OCI-M2 (cell line): ENCODE results near the gene MYBPC1.
A peak's percentile ranks its signal among the peaks of the same experiment; 100 is the strongest.

Experiments used
- DNase-seq: peaks from one replicate; lab custom pipeline; 2025; ENCODE audit not compliant: unreplicated experiment; lab: John Stamatoyannopoulos, UW

The MYBPC1 gene

DNA sequence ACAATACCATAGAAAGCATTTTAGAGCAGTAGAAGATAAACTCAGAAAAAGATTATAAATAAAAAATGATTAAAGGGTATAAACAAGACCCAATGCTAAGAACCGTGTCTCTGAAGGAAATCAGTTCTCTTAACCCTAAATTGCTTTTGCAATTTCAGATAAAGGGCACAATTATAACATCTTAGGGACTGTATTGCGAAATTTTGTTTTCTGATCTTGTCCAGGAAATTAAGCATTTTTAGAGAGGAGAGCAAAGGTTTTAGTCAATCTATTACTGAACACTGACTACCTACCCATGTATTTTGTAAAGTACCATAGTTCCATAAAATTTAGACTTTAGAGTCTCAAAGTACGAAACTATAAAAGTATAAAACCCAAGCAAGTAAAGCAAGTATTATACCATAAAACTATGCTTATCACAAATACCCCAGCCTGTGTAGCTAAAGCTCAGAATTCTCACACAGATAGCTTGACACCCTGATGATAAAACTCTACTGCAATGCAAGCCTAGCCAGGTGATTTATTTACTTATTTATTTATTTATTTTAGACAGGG, 95.8 kb downstream of the MYBPC1 start:
- no peak for DNase-seq

DNA sequence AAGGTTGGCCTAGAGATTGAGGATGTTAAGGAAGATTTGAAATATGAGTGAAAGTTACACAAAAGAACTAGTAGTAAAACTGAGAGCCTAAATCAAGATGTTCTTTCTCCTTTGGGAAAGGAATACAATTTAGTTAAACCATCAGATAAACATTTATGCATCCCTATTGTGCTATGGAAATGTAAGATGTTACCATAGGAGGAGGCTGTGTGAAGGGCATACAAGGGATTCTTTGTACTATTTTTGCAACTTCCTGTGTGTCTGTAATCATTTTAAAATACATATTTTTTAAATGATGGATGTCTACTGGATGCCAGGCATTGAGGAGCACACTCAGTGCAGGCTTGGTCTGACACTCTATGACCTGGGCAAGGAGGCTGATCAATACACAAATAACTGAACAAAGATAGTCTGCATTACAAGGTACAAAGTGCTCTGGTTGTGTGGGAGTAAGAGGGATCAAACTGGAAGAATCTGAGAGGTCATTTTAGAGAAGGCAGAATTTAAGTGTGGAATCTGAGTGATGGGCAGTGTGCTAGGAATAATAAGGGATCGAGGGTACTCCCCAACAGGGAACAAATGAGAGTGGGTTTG, 96.8 kb downstream of the MYBPC1 start:
- no peak for DNase-seq

DNA sequence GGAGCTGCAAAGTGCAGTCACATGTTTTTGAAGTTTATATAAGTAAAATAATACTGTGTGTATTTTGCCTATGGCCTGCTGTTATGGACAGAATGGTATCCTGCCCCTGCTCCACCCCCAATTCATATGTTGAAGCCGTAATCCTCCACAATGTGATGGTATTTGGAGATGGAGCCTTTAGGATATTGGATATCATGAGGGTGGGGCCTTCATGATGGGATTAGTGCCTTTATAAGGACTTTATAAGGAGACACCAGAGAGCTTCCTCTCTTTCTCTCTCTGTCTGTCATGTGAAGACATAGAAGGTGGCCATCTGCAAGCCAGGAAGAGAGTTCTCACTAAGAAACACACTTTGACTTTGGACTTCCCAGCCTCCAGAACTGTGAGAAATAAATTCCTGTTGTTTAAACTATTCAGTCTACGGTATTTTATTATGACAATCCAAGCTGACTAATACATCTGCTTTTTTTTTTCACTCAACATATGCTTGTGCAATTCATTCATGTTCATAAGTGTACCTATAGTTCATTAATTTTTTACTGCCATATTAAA, 99.6 kb downstream of the MYBPC1 start:
- DNase-seq: no peak

DNA sequence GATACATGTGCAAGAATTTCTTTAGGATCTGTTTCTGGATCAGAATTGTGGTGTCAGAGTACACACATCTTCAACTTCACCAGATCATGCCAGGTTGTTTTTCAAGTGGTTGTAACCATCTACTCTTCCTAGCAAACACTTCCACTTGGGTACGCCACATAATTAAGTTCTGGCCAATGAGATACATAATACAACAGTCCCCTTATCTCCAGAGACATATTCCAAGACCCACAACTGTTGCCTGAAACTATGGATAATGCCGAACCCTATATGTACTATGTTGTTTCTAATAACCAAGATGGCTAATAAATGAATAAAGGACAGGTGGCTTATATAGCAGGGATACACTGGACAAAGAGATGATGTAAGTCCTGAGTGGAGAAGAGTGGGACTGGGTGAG, 100.2 kb downstream of the MYBPC1 start:
- no peak for DNase-seq

DNA sequence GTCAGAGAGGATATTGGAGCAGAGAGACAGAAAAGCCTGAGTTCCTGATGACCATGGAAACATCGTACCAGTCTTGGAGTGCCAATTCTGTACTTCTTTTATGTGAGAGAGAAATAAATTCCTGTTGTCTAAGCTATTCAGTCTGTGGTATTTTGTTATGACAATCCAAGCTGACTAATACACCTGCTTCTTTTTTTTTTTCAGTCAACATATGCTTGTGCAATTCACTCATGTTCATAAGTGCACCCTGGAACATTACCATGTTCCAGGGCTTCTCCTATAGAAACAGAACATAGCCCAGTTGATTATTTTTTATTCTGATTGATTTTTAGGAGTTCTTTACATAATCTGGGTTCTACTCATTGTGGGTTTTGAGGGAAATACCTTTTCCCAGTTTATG, 100.9 kb downstream of the MYBPC1 start:
- DNase-seq: no peak

DNA sequence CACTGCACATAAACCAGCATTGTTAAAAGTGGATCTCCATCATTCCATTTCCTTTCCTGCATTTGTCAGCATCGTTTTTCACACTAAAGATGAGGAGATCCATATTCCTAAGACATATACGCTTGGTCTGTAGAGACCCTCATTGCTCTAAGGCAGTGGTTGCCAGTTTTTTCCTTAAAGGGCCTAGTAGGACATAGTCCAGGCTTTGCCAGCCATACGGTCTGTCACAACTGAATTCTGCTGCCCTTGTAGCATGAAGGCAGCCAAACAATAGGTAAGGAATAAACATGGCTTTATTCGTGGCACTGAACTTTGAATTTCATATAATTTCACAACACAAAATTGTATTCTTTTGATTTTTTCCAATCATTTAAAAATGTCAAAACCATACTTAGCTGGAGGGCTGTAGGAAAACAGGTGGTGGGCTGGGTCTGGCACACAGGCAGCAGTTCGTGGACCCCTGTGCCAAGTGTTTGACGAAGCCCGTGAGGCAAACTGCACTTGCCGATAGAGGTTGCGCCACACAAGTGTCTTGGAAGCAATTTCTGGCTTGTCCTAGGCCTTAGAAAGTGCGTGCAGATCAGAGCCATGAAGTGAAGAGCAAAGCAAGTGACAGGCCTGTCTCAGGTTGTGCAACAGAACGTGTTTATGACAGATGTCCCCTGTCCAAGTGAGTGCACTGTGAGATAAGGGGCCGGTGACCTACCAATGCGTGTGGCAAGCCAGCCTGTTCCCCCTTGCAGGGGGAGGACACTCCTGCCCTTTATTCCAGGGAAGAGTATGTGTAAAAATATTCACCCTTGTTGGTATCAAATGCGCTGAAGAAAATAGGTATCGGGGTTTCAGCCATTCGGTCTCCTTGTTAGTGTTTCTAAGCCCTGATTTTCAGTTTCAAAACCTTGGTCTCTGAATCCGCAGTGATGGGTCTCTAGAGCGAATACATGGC, 101.8 kb downstream of the MYBPC1 start:
- peak; percentile 21 for DNase-seq

DNA sequence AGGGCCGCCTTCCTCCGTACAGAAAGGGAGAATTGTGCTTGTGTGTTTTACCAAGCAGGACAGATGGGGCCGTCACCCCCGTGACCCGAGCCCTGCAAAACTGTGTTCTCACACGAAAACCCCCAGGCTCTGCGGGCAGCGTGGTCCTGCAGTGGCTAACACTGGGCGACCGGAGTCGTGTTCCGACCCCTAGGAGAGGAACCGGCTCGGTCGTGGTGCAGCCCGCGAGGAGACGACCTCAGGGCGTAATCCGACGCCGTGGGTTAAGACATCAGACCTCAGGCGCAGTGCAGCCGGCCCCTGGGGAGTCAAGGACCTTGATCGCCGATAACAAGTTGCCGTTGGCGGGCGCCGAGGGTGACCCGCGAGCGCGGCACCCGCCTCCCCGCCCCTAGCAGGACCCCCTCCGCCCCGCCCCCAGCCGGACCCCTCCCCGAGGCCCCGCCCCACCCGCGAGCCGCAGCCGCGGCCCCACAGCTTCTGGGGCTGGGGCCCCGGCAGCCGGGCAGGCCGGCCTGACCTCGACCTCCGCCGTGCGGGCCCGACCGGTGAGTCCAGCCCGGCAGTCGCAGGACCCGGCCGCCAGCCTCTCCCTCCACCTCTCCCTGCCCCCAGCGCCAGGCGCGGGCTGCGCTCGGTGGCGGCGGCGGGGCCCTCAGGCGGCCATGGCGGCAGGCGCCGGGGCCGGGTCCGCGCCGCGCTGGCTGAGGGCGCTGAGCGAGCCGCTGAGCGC, 102.6 kb downstream of the MYBPC1 start, which contains the start of gene CHPT1:
Gene CHPT1, plus strand, starts transcription at position 444 of the 733 bp plus-strand sequence. Its CDS starts 222 bp downstream, at position 666.
- peak; percentile 24 for DNase-seq

DNA sequence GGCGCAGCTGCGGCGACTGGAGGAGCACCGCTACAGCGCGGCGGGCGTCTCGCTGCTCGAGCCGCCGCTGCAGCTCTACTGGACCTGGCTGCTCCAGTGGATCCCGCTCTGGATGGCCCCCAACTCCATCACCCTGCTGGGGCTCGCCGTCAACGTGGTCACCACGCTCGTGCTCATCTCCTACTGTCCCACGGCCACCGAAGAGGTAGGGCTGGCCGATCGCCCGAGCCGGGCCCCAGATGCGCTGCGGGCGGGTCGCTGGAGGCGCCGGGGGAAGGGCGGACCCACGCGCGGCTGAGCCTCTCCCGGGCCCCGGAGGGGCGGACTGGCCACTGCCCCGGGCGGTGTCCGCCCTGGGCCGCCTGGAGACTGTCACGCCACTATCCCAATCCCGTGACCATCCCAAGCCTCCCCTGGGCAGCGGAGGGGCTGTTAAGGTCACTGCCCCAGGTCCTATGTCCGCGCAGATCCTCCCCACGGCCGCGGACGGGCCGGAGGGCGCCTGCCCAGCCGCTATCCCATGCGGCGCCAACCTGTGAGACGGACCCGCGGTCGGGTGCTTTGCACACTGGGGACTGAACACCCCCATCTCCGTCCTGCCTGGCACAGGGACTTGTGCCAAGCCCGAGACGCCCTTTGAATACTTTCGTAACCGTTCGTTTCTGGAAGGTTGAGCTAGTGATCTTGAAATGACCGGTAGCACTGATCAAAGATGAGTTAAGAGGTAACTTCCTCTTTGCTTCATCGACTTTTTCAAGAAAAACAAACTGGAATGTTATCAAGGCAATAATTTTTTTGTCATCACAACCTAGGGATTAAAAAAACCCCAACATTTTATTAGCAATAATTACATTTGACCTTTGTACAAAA, 103.4 kb downstream of the MYBPC1 start:
- DNase-seq: no peak

DNA sequence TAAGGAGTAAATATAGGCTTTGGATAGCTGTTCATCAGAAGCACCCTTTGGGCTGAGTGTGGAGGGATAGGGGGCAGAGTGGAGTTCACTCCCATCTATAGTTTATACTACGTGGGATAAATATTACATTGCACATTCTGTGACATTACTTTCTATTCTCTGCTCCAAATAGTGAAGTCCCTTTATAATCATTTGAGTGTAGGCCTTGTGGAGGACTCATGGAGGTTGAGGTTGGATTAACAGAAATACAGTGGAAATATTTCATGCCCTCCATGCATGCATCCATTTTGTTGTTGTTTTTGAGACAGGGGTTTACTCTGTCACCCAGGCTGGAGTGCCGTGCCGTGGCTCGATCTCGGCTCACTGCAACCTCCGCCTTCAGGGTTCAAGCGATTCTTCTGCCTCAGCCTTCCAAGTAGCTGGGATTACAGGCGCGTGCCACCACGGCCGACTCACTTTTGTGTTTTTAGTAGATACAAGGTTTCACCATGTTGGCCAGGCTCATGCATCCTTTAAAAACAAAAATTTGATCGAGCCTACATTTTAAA, 104.1 kb downstream of the MYBPC1 start:
- no peak for DNase-seq

DNA sequence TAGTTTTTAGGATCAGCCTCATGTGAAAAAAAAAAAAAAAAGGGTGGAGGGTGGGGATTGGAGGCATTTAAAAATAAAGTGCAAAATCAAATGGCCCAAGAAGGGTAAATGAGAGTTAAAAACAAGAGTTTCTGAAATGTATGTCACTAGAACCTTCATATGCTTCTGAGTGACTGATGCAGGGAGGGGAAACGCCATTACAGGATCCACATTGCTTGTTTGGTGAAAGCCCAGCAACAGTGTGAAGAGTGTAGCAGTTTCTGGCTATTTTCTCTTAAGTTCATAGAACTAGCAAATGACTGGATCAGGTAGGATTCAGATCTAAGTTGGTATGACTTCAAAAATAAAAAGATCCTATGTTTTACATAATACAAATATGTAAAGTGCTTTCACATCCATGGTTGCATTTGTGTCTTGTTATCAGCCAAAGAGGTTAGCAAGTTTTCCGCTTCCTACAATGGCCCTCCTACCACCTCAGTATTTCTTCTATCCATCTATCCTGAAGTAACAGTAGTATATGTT, 105.6 kb downstream of the MYBPC1 start:
- DNase-seq: no peak

DNA sequence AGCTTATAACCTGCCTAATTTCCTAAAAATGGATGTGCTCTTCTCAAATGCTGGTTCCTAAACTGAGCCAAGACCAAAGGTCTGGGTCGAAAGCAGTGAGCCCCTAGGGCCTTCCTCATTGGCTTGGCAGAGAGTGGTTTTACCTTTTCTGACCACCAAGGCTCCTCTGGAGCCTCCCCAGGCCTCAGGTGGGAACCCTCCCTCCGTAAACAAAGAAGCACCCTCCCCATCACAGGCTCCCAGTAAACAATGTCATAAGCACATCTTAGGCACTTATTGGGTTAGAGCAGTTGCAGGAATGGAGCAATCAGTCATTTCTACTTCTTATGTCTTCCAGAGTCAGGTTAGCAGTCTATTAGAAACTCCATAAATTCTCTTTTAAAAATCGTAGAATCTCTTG, 108.7 kb downstream of the MYBPC1 start:
- DNase-seq: no peak

DNA sequence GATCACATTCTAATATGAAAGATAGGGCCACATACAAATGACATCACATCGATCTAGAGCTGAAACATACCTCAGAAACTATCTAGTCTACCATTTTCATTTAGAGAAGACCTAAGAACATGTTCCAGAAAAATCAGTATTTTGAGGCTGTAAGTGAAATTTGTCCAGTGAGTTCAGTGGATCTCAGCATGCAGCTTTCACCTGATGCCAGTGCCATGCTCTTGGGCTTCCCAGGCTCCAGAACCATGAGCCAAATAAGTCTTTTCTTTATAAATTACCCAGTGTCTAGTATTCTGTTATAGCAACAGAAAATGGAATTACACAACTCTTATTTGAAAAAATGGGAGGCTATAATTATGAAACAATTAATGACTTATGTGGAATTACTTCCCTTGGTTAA, 111.6 kb downstream of the MYBPC1 start:
- DNase-seq: no peak

DNA sequence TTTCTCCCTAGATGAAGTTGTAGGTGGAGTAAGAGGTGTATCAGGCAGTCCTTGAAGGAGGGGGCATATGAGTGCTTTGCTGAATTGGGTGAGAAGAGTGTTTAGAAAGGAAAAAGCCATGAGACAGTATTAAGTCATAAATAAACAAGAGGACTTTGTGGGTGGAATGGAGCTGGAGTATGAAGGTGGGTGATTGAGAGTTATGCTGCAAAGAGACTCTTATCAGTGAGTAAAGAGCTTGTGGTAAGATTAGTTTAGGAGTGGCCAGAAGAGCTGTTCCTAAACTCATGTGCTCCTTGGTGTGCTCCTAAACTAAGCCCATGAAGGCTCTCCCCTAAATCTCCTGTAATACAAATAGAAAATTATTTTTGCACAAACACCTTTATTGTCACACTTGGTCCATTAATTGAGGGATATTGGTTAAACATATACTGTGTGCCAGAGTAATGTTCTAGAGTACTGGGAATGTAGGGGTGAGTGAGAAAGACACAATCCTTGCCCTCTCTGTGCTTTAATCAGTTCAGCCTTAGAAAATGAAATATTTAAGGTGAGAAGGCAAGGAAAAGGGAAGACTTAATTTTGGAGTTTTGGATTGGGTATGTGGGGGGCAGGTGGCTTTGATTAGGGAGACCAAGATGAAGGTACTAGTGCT, 112.5 kb downstream of the MYBPC1 start:
- no peak for DNase-seq

DNA sequence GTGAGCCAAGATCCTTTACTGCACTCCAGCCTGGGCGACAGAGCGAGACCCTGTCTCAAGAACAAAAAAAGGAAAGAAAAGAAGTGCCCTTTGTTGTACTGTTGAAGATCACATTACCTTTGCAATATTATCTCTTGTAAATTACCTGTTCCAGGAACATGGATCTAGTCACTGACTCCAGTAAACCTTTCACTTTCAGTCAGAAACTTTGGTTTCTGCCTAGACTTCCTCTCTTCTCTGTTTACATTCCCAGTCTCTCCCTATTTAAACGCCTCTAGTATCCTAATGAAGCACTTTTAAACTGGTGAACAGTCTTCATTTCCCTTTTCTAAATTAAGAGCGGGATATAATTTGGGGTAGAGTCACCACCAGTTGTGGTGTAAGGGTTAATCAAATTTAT, 115.5 kb downstream of the MYBPC1 start:
- no peak for DNase-seq

DNA sequence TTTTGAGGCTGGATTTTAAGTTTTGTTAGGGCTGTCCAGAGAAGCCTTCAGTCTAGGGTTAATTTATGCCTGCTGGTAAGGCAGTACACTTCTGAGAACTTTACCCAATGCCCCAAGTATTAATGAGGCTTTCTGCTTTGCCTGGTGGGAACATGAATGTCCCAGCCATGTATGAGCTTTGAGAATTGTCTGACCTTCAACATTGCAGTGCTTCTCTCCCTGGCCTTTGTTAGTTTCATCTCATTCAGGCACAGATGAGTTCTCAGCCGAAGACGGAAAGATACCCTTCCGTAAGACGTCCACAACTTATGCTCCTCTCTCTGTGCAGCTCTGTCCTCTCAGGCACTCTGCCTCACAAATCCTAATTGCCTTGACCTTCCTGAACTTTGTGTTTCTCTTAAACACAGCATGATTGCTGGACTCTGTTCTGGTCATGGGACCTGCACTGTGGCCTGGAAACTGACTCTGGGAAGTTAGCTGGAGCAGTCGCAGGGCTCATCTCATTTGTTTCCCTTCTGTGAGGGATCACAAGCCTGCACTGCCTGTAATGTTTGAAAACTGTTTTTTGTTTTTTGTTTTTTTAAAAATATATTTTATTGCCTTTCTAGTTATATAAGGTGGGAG, 118.4 kb downstream of the MYBPC1 start:
- no peak for DNase-seq

DNA sequence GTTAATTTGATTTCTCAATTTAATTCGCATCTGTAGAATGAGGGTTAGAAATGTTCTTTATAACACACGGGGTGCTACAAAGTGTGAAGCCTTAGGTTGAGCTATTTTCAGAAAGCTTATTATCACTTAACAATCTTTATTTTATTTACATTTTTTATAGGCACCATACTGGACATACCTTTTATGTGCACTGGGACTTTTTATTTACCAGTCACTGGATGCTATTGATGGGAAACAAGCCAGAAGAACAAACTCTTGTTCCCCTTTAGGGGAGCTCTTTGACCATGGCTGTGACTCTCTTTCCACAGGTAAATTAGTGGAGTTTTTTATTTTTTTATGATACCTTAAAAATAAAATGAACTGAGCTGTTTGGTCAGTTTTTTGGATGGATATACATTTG, 119.2 kb downstream of the MYBPC1 start:
- no peak for DNase-seq

DNA sequence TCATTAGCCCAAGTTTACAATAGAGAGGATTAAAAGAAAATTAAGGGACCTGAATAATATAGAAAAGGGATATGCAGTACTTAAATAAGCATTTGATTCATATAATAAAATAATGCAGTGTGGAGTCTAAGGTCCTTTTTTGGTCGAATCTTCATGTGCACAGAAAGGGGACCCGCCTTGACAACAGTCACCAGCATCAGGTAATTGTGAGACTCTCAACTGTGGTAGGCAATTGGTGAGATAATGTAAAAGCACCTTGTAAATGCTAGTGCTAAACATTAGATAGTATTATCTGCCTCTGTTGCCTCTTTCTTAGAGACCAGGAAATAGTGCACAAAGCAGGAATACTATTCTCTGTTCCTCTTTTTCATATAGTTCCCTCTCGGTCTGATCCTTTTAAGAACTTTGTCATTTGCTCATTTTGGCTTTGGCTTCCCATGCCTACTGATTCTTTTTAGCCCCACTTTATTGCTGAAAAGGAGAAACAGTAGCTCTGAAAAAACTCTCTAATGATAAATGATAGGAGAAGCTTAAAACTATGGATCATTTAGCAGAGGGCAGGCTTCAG, 120.2 kb downstream of the MYBPC1 start:
- no peak for DNase-seq

DNA sequence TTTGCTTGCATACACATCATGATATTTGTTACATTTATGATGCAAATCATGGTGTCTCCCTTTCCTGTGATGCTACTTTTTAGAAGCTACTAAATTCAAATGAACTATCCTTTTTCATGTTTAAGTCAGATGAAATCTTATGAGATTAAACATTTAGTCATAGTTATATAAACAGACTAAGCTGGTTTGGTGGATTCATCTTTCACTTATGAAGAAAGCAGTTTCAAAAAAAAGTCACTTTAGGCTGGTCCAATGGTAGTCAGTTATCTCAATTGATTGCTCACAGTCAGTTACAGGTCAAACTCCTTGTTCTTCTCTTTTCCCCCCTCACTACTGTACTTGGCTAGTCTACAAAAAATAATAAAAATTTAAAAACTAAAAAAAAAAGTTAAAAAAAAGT, 124.8 kb downstream of the MYBPC1 start:
- no peak for DNase-seq
